Measurements from ENCODE around the gene LRP8. TPM values are rescaled to one million over a fixed set of nuclear protein-coding genes. Genes with fewer than 3 reads are reported as not detected.

The LRP8 gene
- polyA plus RNA-seq, 1 donor, result 4.1 TPM

GRCh38 chr1:53281133-53281532 is 46.7 kb downstream of the LRP8 start:
- H3K4me1 ChIP-seq (ENCODE audit: control insufficient read depth, insufficient read depth, low read length), result no peaks in the 10 kb centered on the region
- no peaks in the 10 kb centered on the region for H3K27me3 ChIP-seq (ENCODE audit: control insufficient read depth, insufficient read depth, low read length)
- no peak overlapping the region for H3K27ac ChIP-seq (ENCODE audit: low read length)
- H3K36me3 ChIP-seq (ENCODE audit: control insufficient read depth, insufficient read depth, low read length), result no peaks in the 10 kb centered on the region
- DNase-seq, result no peak
- H3K4me3 ChIP-seq (ENCODE audit: low read length), result no peak overlapping the region
- no CpG with 5 or more reads among the region's 9 CpGs for WGBS (ENCODE audit: insufficient coverage, low lambda C conversion rate)
- no peaks in the 10 kb centered on the region for H3K9me3 ChIP-seq (ENCODE audit: control insufficient read depth, low read depth, low read length)

- Histone ChIP-seq H3K4me1 (ENCODE audit: control insufficient read depth, insufficient read depth, low read length) (no peaks in the 10 kb centered on the region), H3K27me3 (ENCODE audit: control insufficient read depth, insufficient read depth, low read length) (no peaks in the 10 kb centered on the region), H3K36me3 (ENCODE audit: control insufficient read depth, insufficient read depth, low read length) (no peaks in the 10 kb centered on the region), H3K4me3 (ENCODE audit: low read length) (no peak overlapping the region), H3K27ac (ENCODE audit: low read length) (no peak overlapping the region), H3K9me3 (ENCODE audit: control insufficient read depth, low read depth, low read length) (no peaks in the 10 kb centered on the region)
- WGBS (ENCODE audit: insufficient coverage, low lambda C conversion rate), result no CpG with 5 or more reads among the region's 8 CpGs
- DNase-seq, result no peak
Observed at GRCh38 chr1:53280496-53280895, 47.4 kb downstream of the LRP8 start.

GRCh38 chr1:53279296-53280200 is 48.3 kb downstream of the LRP8 start:
- H3K9me3 ChIP-seq (ENCODE audit: control insufficient read depth, low read depth, low read length), result no peaks in the 10 kb centered on the region
- no peaks in the 10 kb centered on the region for H3K4me1 ChIP-seq (ENCODE audit: control insufficient read depth, insufficient read depth, low read length)
- no peaks in the 10 kb centered on the region for H3K36me3 ChIP-seq (ENCODE audit: control insufficient read depth, insufficient read depth, low read length)
- H3K4me3 ChIP-seq (ENCODE audit: low read length), result no peak overlapping the region
- no CpG with 5 or more reads among the region's 14 CpGs for WGBS (ENCODE audit: insufficient coverage, low lambda C conversion rate)
- no peak overlapping the region for H3K27ac ChIP-seq (ENCODE audit: low read length)
- no peak for DNase-seq
- H3K27me3 ChIP-seq (ENCODE audit: control insufficient read depth, insufficient read depth, low read length), result no peaks in the 10 kb centered on the region

- peak in 1 of 2 donors; percentile 14 for DNase-seq
- no peaks in the 10 kb centered on the region for H3K27me3 ChIP-seq (ENCODE audit: control insufficient read depth, insufficient read depth, low read length)
- no peaks in the 10 kb centered on the region for H3K9me3 ChIP-seq (ENCODE audit: control insufficient read depth, low read depth, low read length)
- H3K4me3 ChIP-seq (ENCODE audit: low read length), result no peak overlapping the region
- H3K27ac ChIP-seq (ENCODE audit: low read length), result no peak overlapping the region
- WGBS (ENCODE audit: insufficient coverage, low lambda C conversion rate), result 20% methylated on average over 1 of the region's 8 CpGs
- no peaks in the 10 kb centered on the region for H3K4me1 ChIP-seq (ENCODE audit: control insufficient read depth, insufficient read depth, low read length)
- H3K36me3 ChIP-seq (ENCODE audit: control insufficient read depth, insufficient read depth, low read length), result no peaks in the 10 kb centered on the region
Observed at GRCh38 chr1:53278298-53278725, 49.6 kb downstream of the LRP8 start.

- DNase-seq, result no peak
- H3K36me3 ChIP-seq (ENCODE audit: control insufficient read depth, insufficient read depth, low read length), result no peaks in the 10 kb centered on the region
- H3K9me3 ChIP-seq (ENCODE audit: control insufficient read depth, low read depth, low read length), result no peaks in the 10 kb centered on the region
- H3K27me3 ChIP-seq (ENCODE audit: control insufficient read depth, insufficient read depth, low read length), result no peaks in the 10 kb centered on the region
- no peaks in the 10 kb centered on the region for H3K4me1 ChIP-seq (ENCODE audit: control insufficient read depth, insufficient read depth, low read length)
- no peak overlapping the region for H3K27ac ChIP-seq (ENCODE audit: low read length)
- no peak overlapping the region for H3K4me3 ChIP-seq (ENCODE audit: low read length)
- 80% methylated on average over 1 of the region's 5 CpGs for WGBS (ENCODE audit: insufficient coverage, low lambda C conversion rate)
Observed at GRCh38 chr1:53277326-53277725, 50.5 kb downstream of the LRP8 start.

GRCh38 chr1:53276902-53277281 is 51.0 kb downstream of the LRP8 start:
- no peaks in the 10 kb centered on the region for H3K4me1 ChIP-seq (ENCODE audit: control insufficient read depth, insufficient read depth, low read length)
- H3K9me3 ChIP-seq (ENCODE audit: control insufficient read depth, low read depth, low read length), result no peaks in the 10 kb centered on the region
- no peaks in the 10 kb centered on the region for H3K27me3 ChIP-seq (ENCODE audit: control insufficient read depth, insufficient read depth, low read length)
- no peaks in the 10 kb centered on the region for H3K36me3 ChIP-seq (ENCODE audit: control insufficient read depth, insufficient read depth, low read length)
- H3K4me3 ChIP-seq (ENCODE audit: low read length), result no peak overlapping the region
- no peak overlapping the region for H3K27ac ChIP-seq (ENCODE audit: low read length)
- WGBS (ENCODE audit: insufficient coverage, low lambda C conversion rate), result no CpG with 5 or more reads among the region's 46 CpGs
- DNase-seq, result no peak

GRCh38 chr1:53276153-53276901 is 51.5 kb downstream of the LRP8 start:
- Histone ChIP-seq H3K27me3 (ENCODE audit: control insufficient read depth, insufficient read depth, low read length) (no peaks in the 10 kb centered on the region), H3K4me1 (ENCODE audit: control insufficient read depth, insufficient read depth, low read length) (no peaks in the 10 kb centered on the region), H3K4me3 (ENCODE audit: low read length) (no peak overlapping the region), H3K9me3 (ENCODE audit: control insufficient read depth, low read depth, low read length) (no peaks in the 10 kb centered on the region), H3K27ac (ENCODE audit: low read length) (no peak overlapping the region), H3K36me3 (ENCODE audit: control insufficient read depth, insufficient read depth, low read length) (no peaks in the 10 kb centered on the region)
- no peak for DNase-seq
- 40% methylated on average over 2 of the region's 48 CpGs for WGBS (ENCODE audit: insufficient coverage, low lambda C conversion rate)

GRCh38 chr1:53275566-53275965 is 52.3 kb downstream of the LRP8 start:
- H3K4me1 ChIP-seq (ENCODE audit: control insufficient read depth, insufficient read depth, low read length), result no peaks in the 10 kb centered on the region
- WGBS (ENCODE audit: insufficient coverage, low lambda C conversion rate), result no CpG with 5 or more reads among the region's 3 CpGs
- no peaks in the 10 kb centered on the region for H3K27me3 ChIP-seq (ENCODE audit: control insufficient read depth, insufficient read depth, low read length)
- DNase-seq, result no peak
- no peak overlapping the region for H3K4me3 ChIP-seq (ENCODE audit: low read length)
- H3K9me3 ChIP-seq (ENCODE audit: control insufficient read depth, low read depth, low read length), result no peaks in the 10 kb centered on the region
- H3K27ac ChIP-seq (ENCODE audit: low read length), result no peak overlapping the region
- no peaks in the 10 kb centered on the region for H3K36me3 ChIP-seq (ENCODE audit: control insufficient read depth, insufficient read depth, low read length)

GRCh38 chr1:53274541-53275185 is 53.2 kb downstream of the LRP8 start:
- Histone ChIP-seq H3K27me3 (ENCODE audit: control insufficient read depth, insufficient read depth, low read length) (no peaks in the 10 kb centered on the region), H3K4me1 (ENCODE audit: control insufficient read depth, insufficient read depth, low read length) (no peaks in the 10 kb centered on the region), H3K9me3 (ENCODE audit: control insufficient read depth, low read depth, low read length) (no peaks in the 10 kb centered on the region), H3K4me3 (ENCODE audit: low read length) (no peak overlapping the region), H3K27ac (ENCODE audit: low read length) (no peak overlapping the region), H3K36me3 (ENCODE audit: control insufficient read depth, insufficient read depth, low read length) (no peaks in the 10 kb centered on the region)
- no peak for DNase-seq
- no CpG with 5 or more reads among the region's 13 CpGs for WGBS (ENCODE audit: insufficient coverage, low lambda C conversion rate)

GRCh38 chr1:53274026-53274425 is 53.8 kb downstream of the LRP8 start:
- no peak overlapping the region for H3K4me3 ChIP-seq (ENCODE audit: low read length)
- DNase-seq, result no peak
- H3K9me3 ChIP-seq (ENCODE audit: control insufficient read depth, low read depth, low read length), result no peaks in the 10 kb centered on the region
- H3K27ac ChIP-seq (ENCODE audit: low read length), result no peak overlapping the region
- H3K27me3 ChIP-seq (ENCODE audit: control insufficient read depth, insufficient read depth, low read length), result no peaks in the 10 kb centered on the region
- H3K36me3 ChIP-seq (ENCODE audit: control insufficient read depth, insufficient read depth, low read length), result no peaks in the 10 kb centered on the region
- H3K4me1 ChIP-seq (ENCODE audit: control insufficient read depth, insufficient read depth, low read length), result no peaks in the 10 kb centered on the region
- no CpG with 5 or more reads among the region's 4 CpGs for WGBS (ENCODE audit: insufficient coverage, low lambda C conversion rate)
